ENCODE results near the gene ZNF549. TPM values are rescaled to one million over a fixed set of nuclear protein-coding genes. Genes with fewer than 3 reads are reported as not detected.
A peak's percentile ranks its signal among the peaks of the same experiment; 100 is the strongest.
"Not testable (repeated sequence)": the region's sequence is repeated elsewhere in the genome, so short reads cannot be mapped to it uniquely, and the experiment has no call there.

The ZNF549 gene
- total RNA-seq = 10 to 100 TPM in 1 of 3 donors, 1 to 10 TPM in 2; 7.1 to 12.1 (median 8.6) TPM
- total RNA-seq (2013) = 15.8 TPM

GRCh38 chr19:57527136-57527881 is at the start of gene ZNF549:
TSS of gene ZNF549 (plus strand) at chr19:57527356. CDS start at chr19:57527574, 218 bp downstream.
- H3K27me3 ChIP-seq (ENCODE audit: control insufficient read depth, insufficient read depth, low read length) = no peaks in the 10 kb centered on the region
- under 1% methylated on average over 64 of the region's 64 CpGs for WGBS (ENCODE audit: insufficient coverage)
- intact Hi-C loops (cut with micrococcal nuclease) = loop anchor here (1.0 kb wide), 4 partner anchors 28 to 51 kb away; partner anchors contain the start of genes ZNF416, ZNF419, ZNF772 and ZNF773
- H3K27ac ChIP-seq (ENCODE audit: low read length) = peak within 1 kb of the TSS; percentile 81
- peaks cover 13% of the 10 kb centered on the region for H3K9me3 ChIP-seq (ENCODE audit: control insufficient read depth, insufficient read depth, low read length)
- Mint-ChIP-seq H3K27me3 (ENCODE audit: low read depth in 2 of 2) (no peaks in the 10 kb centered on the region), H3K27ac (peak within 1 kb of the TSS; percentile 90 to 96), H3K36me3 (peaks cover 13% of the 10 kb centered on the region), H3K4me1 (peaks cover 23 to 26% of the 10 kb centered on the region in 2 donors), H3K4me3 (peak within 1 kb of the TSS; percentile 95), H3K9me3 (peaks cover 0 to 4% of the 10 kb centered on the region in 2 donors)
- ATAC-seq = peak; percentile 98 to 99 (median 99)
- H3K36me3 ChIP-seq (ENCODE audit: control insufficient read depth, insufficient read depth, low read length) = peaks cover 14% of the 10 kb centered on the region
- no peak for TF ChIP-seq CTCF (IDR thresholded peaks at IDR 0.05)
- H3K4me1 ChIP-seq (ENCODE audit: control insufficient read depth, insufficient read depth, low read length) = peaks cover 13% of the 10 kb centered on the region
- peak; percentile 82 to 94 for DNase-seq
- peak within 1 kb of the TSS; percentile 89 for H3K4me3 ChIP-seq (ENCODE audit: low read length)

- ATAC-seq = peak; percentile 91 to 97 (median 96)
- peaks cover 13 to 14% of the 10 kb centered on the region in 2 donors for H3K9me3 Mint-ChIP-seq
- H3K4me3 Mint-ChIP-seq = peak within 1 kb of the TSS; percentile 92
These were observed 39.5 kb upstream of the ZNF549 start, which contains the start of gene ZNF419 for GRCh38 chr19:57487477-57488298. TSS of gene ZNF419 (plus strand) at chr19:57487750. CDS start at chr19:57487951, 201 bp downstream.

GRCh38 chr19:57488299-57488644 is 38.9 kb upstream of the ZNF549 start:
- H3K4me1 ChIP-seq (ENCODE audit: control insufficient read depth, insufficient read depth, low read length) = peaks cover 11% of the 10 kb centered on the region
- H3K27ac ChIP-seq (ENCODE audit: low read length); H3K27me3 ChIP-seq (ENCODE audit: control insufficient read depth, insufficient read depth, low read length); H3K4me3 ChIP-seq (ENCODE audit: low read length); ATAC-seq; DNase-seq: not testable (repeated sequence)
- no CpG with 5 or more reads among the region's 1 CpG for WGBS (ENCODE audit: insufficient coverage)
- Mint-ChIP-seq H3K9me3 (peaks cover 13 to 14% of the 10 kb centered on the region in 2 donors), H3K27ac (peak overlapping the region; percentile 73 to 84), H3K4me1 (peaks cover 15 to 17% of the 10 kb centered on the region in 2 donors), H3K27me3 (ENCODE audit: low read depth in 2 of 2) (peaks cover 10 to 11% of the 10 kb centered on the region in 2 donors), H3K4me3 (peak overlapping the region; percentile 92), H3K36me3 (peaks cover 48% of the 10 kb centered on the region)
- intact Hi-C loops (cut with micrococcal nuclease) = loop anchor here (5.0 kb wide), 1 partner anchor 144 kb away; the partner anchor contains the start of gene ZNF211
- peaks cover 19% of the 10 kb centered on the region for H3K36me3 ChIP-seq (ENCODE audit: control insufficient read depth, insufficient read depth, low read length)
- peaks cover 15% of the 10 kb centered on the region for H3K9me3 ChIP-seq (ENCODE audit: control insufficient read depth, insufficient read depth, low read length)

More at GRCh38 chr19:57487477-57488298, 39.5 kb upstream of the ZNF549 start, which contains the start of gene ZNF419:
- intact Hi-C loops (cut with micrococcal nuclease) = loop anchor here (1.0 to 5.0 kb wide), 5 partner anchors 10 to 145 kb away; partner anchors contain the start of genes ZNF211, ZNF416, ZNF549 and ZNF772
- Mint-ChIP-seq H3K36me3 (peaks cover 42% of the 10 kb centered on the region), H3K27ac (peak within 1 kb of the TSS; percentile 73 to 84), H3K4me1 (peaks cover 15 to 17% of the 10 kb centered on the region in 2 donors), H3K27me3 (ENCODE audit: low read depth in 2 of 2) (peaks cover 10 to 11% of the 10 kb centered on the region in 2 donors)
- Histone ChIP-seq H3K36me3 (ENCODE audit: control insufficient read depth, insufficient read depth, low read length) (peaks cover 15% of the 10 kb centered on the region), H3K4me1 (ENCODE audit: control insufficient read depth, insufficient read depth, low read length) (peaks cover 11% of the 10 kb centered on the region), H3K9me3 (ENCODE audit: control insufficient read depth, insufficient read depth, low read length) (peaks cover 11% of the 10 kb centered on the region), H3K4me3 (ENCODE audit: low read length) (peak within 1 kb of the TSS; percentile 79), H3K27ac (ENCODE audit: low read length) (peak within 1 kb of the TSS; percentile 69)
- WGBS (ENCODE audit: insufficient coverage) = 2% methylated on average over 48 of the region's 69 CpGs
- DNase-seq = peak; percentile 87 to 96
- not testable (repeated sequence) for H3K27me3 ChIP-seq (ENCODE audit: control insufficient read depth, insufficient read depth, low read length)

DNA sequence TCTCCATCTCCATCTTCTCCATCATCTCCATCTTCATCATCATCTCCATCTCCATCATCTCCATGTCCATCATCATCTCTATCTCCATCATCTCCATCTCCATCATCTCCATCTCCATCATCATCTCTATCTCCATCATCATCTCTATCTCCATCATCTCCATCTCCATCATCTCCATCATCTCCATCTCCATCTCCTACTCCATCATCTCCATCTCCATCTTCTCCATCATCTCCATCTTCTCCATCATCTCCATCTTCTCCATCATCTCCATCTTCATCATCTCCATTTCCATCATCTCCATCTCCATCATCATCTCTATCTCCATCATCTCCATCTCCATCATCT is 27.9 kb upstream of the ZNF549 start:
- Mint-ChIP-seq H3K4me1 (peaks cover 18 to 36% of the 10 kb centered on the region in 2 donors), H3K27ac (peak overlapping the region; percentile 69 to 73), H3K36me3 (peaks cover 58% of the 10 kb centered on the region), H3K4me3 (peak overlapping the region; percentile 49), H3K9me3 (peaks cover 12 to 18% of the 10 kb centered on the region in 2 donors)
- Histone ChIP-seq H3K27ac (ENCODE audit: low read length) (peak overlapping the region; percentile 93), H3K9me3 (ENCODE audit: control insufficient read depth, insufficient read depth, low read length) (peaks cover 22% of the 10 kb centered on the region), H3K4me1 (ENCODE audit: control insufficient read depth, insufficient read depth, low read length) (peaks cover 10% of the 10 kb centered on the region)
- ATAC-seq; DNase-seq; H3K27me3 Mint-ChIP-seq (ENCODE audit: low read depth in 2 of 2); H3K27me3 ChIP-seq (ENCODE audit: control insufficient read depth, insufficient read depth, low read length); H3K36me3 ChIP-seq (ENCODE audit: control insufficient read depth, insufficient read depth, low read length); H3K4me3 ChIP-seq (ENCODE audit: low read length): not testable (repeated sequence)
- TF ChIP-seq CTCF (IDR thresholded peaks at IDR 0.05) = peak; percentile 11
- intact Hi-C loops (cut with micrococcal nuclease) = loop anchor here (1.0 kb wide), 2 partner anchors 12 to 28 kb away; partner anchors contain the start of genes ZNF419 and ZNF549

- peaks cover 10% of the 10 kb centered on the region for H3K4me1 ChIP-seq (ENCODE audit: control insufficient read depth, insufficient read depth, low read length)
- peaks cover 54% of the 10 kb centered on the region for H3K36me3 Mint-ChIP-seq
- peaks cover 11 to 18% of the 10 kb centered on the region in 2 donors for H3K9me3 Mint-ChIP-seq
- peak within 1 kb of the TSS; percentile 69 to 73 for H3K27ac Mint-ChIP-seq
- H3K27me3 ChIP-seq (ENCODE audit: control insufficient read depth, insufficient read depth, low read length); H3K36me3 ChIP-seq (ENCODE audit: control insufficient read depth, insufficient read depth, low read length); H3K27me3 Mint-ChIP-seq (ENCODE audit: low read depth in 2 of 2): not testable (repeated sequence)
- intact Hi-C loops (cut with micrococcal nuclease) = loop anchor here (1.0 kb wide), 2 partner anchors 13 to 27 kb away; partner anchors contain the start of genes ZNF419 and ZNF549
- peaks cover 22% of the 10 kb centered on the region for H3K9me3 ChIP-seq (ENCODE audit: control insufficient read depth, insufficient read depth, low read length)
- under 1% methylated on average over 57 of the region's 69 CpGs for WGBS (ENCODE audit: insufficient coverage)
- peak within 1 kb of the TSS; percentile 49 for H3K4me3 Mint-ChIP-seq
- peak; percentile 93 to 96 (median 95) for ATAC-seq
- peaks cover 18 to 38% of the 10 kb centered on the region in 2 donors for H3K4me1 Mint-ChIP-seq
- DNase-seq = peak; percentile 96 to 98
- H3K27ac ChIP-seq (ENCODE audit: low read length) = peak within 1 kb of the TSS; percentile 93
- H3K4me3 ChIP-seq (ENCODE audit: low read length) = peak within 1 kb of the TSS; percentile 67
These were observed 27.3 kb upstream of the ZNF549 start, which contains the start of gene ZNF773 for GRCh38 chr19:57499680-57500395. TSS of gene ZNF773 (plus strand) at chr19:57499938. CDS start at chr19:57500081, 143 bp downstream.

Data from natural killer cell (primary cell).